H1 (cell line): Measurements from ENCODE around the gene USP54. TPM values are rescaled to one million over a fixed set of nuclear protein-coding genes. Genes with fewer than 3 reads are reported as not detected.

ENCODE experiments used
- CTCF ChIA-PET: fragments of 300-600 bp; sonication (Branson Sonifier 250); formaldehyde crosslinking; loops from one replicate; lab custom pipeline; 2021; ENCODE audit not compliant: partially characterized antibody; lab: Charles Lee
- POLR2A ChIA-PET: fragments of 300-600 bp; sonication (Branson Sonifier 250); formaldehyde crosslinking; loops from one replicate; lab custom pipeline; 2021; ENCODE audit warnings: inconsistent platforms; ENCODE audit not compliant: partially characterized antibody; lab: Charles Lee
- DNase-seq, 2 experiments: peaks; one replicate each; pipeline versions ENCODE4 v3.0.0 to v3.0.0-alpha.2; 2010 to 2022; ENCODE audit warnings: low spot score in 2 of 2, low read depth in 1 of 2, mixed read lengths in 1 of 2
- FAIRE-seq: peaks from 2 replicates; lab custom pipeline; 2011; peaks lifted over from hg19 to GRCh38; lab: Jason Lieb, UNC
- H2AFZ ChIP-seq: 2 replicates; pipeline ENCODE4 v1.8.1; 2012; ENCODE audit warnings: low read length, inconsistent platforms
- H2AK5ac ChIP-seq: 2 replicates; pipeline ENCODE4 v1.6.1; 2013; ENCODE audit warnings: low read depth, low read length
- H2BK120ac ChIP-seq: replicated peaks from 2 replicates; pipeline ENCODE3; 2013; ENCODE audit warnings: low read depth, low read length, inconsistent platforms
- H2BK12ac ChIP-seq: 2 replicates; pipeline ENCODE4 v1.6.1; 2013; ENCODE audit warnings: low read depth, low read length
- H2BK15ac ChIP-seq: 2 replicates; pipeline ENCODE4 v1.6.1; 2013; ENCODE audit warnings: low read length
- H2BK20ac ChIP-seq: 2 replicates; pipeline ENCODE4 v1.6.1; 2013; ENCODE audit warnings: low read length
- H2BK5ac ChIP-seq: 2 replicates; pipeline ENCODE4 v1.6.1; 2013; ENCODE audit warnings: low read depth, low read length
- H3K14ac ChIP-seq: 2 replicates; pipeline ENCODE4 v1.6.1; 2013; ENCODE audit warnings: inconsistent platforms; ENCODE audit not compliant: insufficient read length
- H3K18ac ChIP-seq: 2 replicates; pipeline ENCODE4 v1.6.1; 2013; ENCODE audit warnings: low read length; ENCODE audit errors: extremely low read depth
- H3K23ac ChIP-seq: 2 replicates; pipeline ENCODE4 v1.6.1; 2013; ENCODE audit warnings: inconsistent platforms; ENCODE audit not compliant: insufficient read length
- H3K23me2 ChIP-seq: 2 replicates; pipeline ENCODE4 v1.6.1; 2013; ENCODE audit warnings: low read depth, low read length
- H3K27ac ChIP-seq: 2 replicates; pipeline ENCODE4 v1.6.1; 2011; ENCODE audit warnings: low read depth, low read length, inconsistent platforms
- H3K27me3 ChIP-seq, 4 experiments: replicated peaks in 1 of 4; 1 replicate in 1 of 4; 2 replicates in 3 of 4; pipeline versions ENCODE4 v1.6.1 to v1.8.1; 2011 to 2013; ENCODE audit warnings: low read length in 3 of 4, mild to moderate bottlenecking in 3 of 4, inconsistent platforms in 2 of 4, mixed read lengths in 2 of 4, moderate library complexity in 1 of 4; ENCODE audit not compliant: control insufficient read depth in 3 of 4, insufficient read depth in 3 of 4; ENCODE audit errors: extremely low read depth in 1 of 4
- H3K36me3 ChIP-seq, 4 experiments: 2 replicates each; pipeline versions ENCODE4 v1.6.1 to v1.8.1; 2011 to 2013; ENCODE audit warnings: mild to moderate bottlenecking in 4 of 4, low read length in 3 of 4, moderate library complexity in 2 of 4, control low read depth in 1 of 4, inconsistent platforms in 1 of 4; ENCODE audit not compliant: insufficient read depth in 4 of 4, control insufficient read depth in 2 of 4
- H3K4ac ChIP-seq: replicated peaks from 2 replicates; pipeline ENCODE3; 2013; ENCODE audit warnings: low read length, low read depth, mixed read lengths, inconsistent platforms; ENCODE audit not compliant: insufficient read length
- H3K4me1 ChIP-seq, 4 experiments: replicated peaks in 1 of 4; 1 replicate in 1 of 4; 2 replicates in 3 of 4; pipeline versions ENCODE4 v1.6.1 to v1.8.1; 2011 to 2013; ENCODE audit warnings: low read length in 3 of 4, inconsistent platforms in 2 of 4, mixed read lengths in 1 of 4; ENCODE audit not compliant: insufficient read depth in 4 of 4, control insufficient read depth in 3 of 4
- H3K4me2 ChIP-seq, 2 experiments: 2 replicates each; pipeline versions ENCODE4 v1.6.1 to v1.8.1; 2011 to 2013; ENCODE audit warnings: low read depth in 2 of 2, low read length in 2 of 2, control low read depth in 1 of 2, inconsistent platforms in 1 of 2, mild to moderate bottlenecking in 1 of 2; ENCODE audit not compliant: insufficient read depth in 1 of 2
- H3K4me3 ChIP-seq, 4 experiments: fragments of 200-600, 300-600 bp in 1 of 4; sonication (generic), shearing (Covaris generic), sonication (Bioruptor Twin) in 1 of 4; 2 replicates each; pipeline versions ENCODE4 v1.5.1 to v1.8.1; 2011 to 2016; ENCODE audit warnings: low read length in 4 of 4, low read depth in 3 of 4, control low read depth in 2 of 4, inconsistent platforms in 2 of 4, mild to moderate bottlenecking in 2 of 4, mixed read lengths in 1 of 4, moderate library complexity in 1 of 4; ENCODE audit not compliant: insufficient read depth in 2 of 4; ENCODE audit errors: extremely low read depth in 1 of 4
- H3K56ac ChIP-seq: replicated peaks from 2 replicates; pipeline ENCODE3; 2013; ENCODE audit warnings: low read depth, mild to moderate bottlenecking, mixed read lengths, low read length, inconsistent platforms; ENCODE audit not compliant: insufficient read length
- H3K79me1 ChIP-seq: 2 replicates; pipeline ENCODE4 v1.6.1; 2013; ENCODE audit warnings: low read depth, low read length, control low read depth
- H3K79me2 ChIP-seq, 2 experiments: 2 replicates each; pipeline versions ENCODE4 v1.6.1 to v1.8.1; 2012 to 2013; ENCODE audit warnings: low read length in 2 of 2, mild to moderate bottlenecking in 2 of 2, inconsistent platforms in 1 of 2; ENCODE audit not compliant: insufficient read depth in 2 of 2, control insufficient read depth in 1 of 2
- H3K9ac ChIP-seq, 4 experiments: replicated peaks in 1 of 4; 1 replicate in 1 of 4; 2 replicates in 3 of 4; pipeline versions ENCODE4 v1.6.1 to v1.8.1; 2011 to 2013; ENCODE audit warnings: low read depth in 3 of 4, low read length in 3 of 4, control low read depth in 2 of 4, mild to moderate bottlenecking in 2 of 4, moderate library complexity in 2 of 4, inconsistent platforms in 1 of 4; ENCODE audit errors: extremely low read depth in 1 of 4
- H3K9me3 ChIP-seq, 2 experiments: 2 replicates each; pipeline versions ENCODE4 v1.6.1 to v1.8.1; 2012 to 2013; ENCODE audit warnings: mild to moderate bottlenecking in 2 of 2, moderate library complexity in 2 of 2, control low read depth in 1 of 2, inconsistent platforms in 1 of 2, low read depth in 1 of 2, low read length in 1 of 2, mixed read lengths in 1 of 2; ENCODE audit not compliant: insufficient read depth in 2 of 2
- H4K20me1 ChIP-seq, 2 experiments: replicated peaks in 1 of 2; 2 replicates each; pipeline versions ENCODE3 to v1.8.1; 2011 to 2013; ENCODE audit warnings: inconsistent platforms in 2 of 2, low read length in 2 of 2, mild to moderate bottlenecking in 1 of 2; ENCODE audit not compliant: insufficient read depth in 2 of 2, control insufficient read depth in 1 of 2
- H4K5ac ChIP-seq: 2 replicates; pipeline ENCODE4 v1.6.1; 2013; ENCODE audit warnings: low read length, low read depth, mixed read lengths, inconsistent platforms; ENCODE audit not compliant: insufficient read length
- H4K8ac ChIP-seq: 2 replicates; pipeline ENCODE4 v1.8.0; 2013; ENCODE audit warnings: mild to moderate bottlenecking, moderate library complexity, low read length, inconsistent platforms; ENCODE audit not compliant: insufficient read depth; ENCODE audit errors: extremely low read depth
- H4K91ac ChIP-seq: replicated peaks from 2 replicates; pipeline ENCODE3; 2013; ENCODE audit warnings: low read length, mixed read lengths, inconsistent platforms; ENCODE audit not compliant: insufficient read length
- BRCA1 ChIP-seq: IDR thresholded peaks from 2 replicates; pipeline ENCODE4 v1.6.1; 2012; ENCODE audit warnings: low read depth, low read length, improper control_type of control experiment
- CREB1 ChIP-seq: IDR thresholded peaks from 2 replicates; pipeline ENCODE4 v1.6.1; 2012; ENCODE audit warnings: inconsistent platforms
- E2F6 ChIP-seq: IDR thresholded peaks from 2 replicates; pipeline ENCODE4 v1.6.1; 2012; ENCODE audit warnings: inconsistent platforms
- GABPA ChIP-seq: IDR thresholded peaks from 2 replicates; pipeline ENCODE4 v1.6.1; 2011; ENCODE audit warnings: mild to moderate bottlenecking, low read length, moderate library complexity, borderline replicate concordance; ENCODE audit not compliant: insufficient read depth
- HDAC6 ChIP-seq: IDR thresholded peaks from one replicate; pipeline ENCODE4 v1.7.1; 2012; ENCODE audit warnings: low read depth, mild to moderate bottlenecking, inconsistent platforms, low read length, moderate library complexity
- KDM4A ChIP-seq: IDR thresholded peaks from one replicate; pipeline ENCODE4 v1.7.1; 2012; ENCODE audit warnings: low read depth, mild to moderate bottlenecking, moderate library complexity, low read length, inconsistent platforms; ENCODE audit not compliant: severe bottlenecking
- NANOG ChIP-seq: IDR thresholded peaks from 2 replicates; pipeline ENCODE4 v1.6.1; 2011; ENCODE audit warnings: low read length, low read depth, mild to moderate bottlenecking, inconsistent platforms; ENCODE audit not compliant: insufficient read depth, poor library complexity, severe bottlenecking
- POLR2A ChIP-seq, 2 experiments: IDR thresholded peaks; 1 replicate in 1 of 2; 2 replicates in 1 of 2; pipeline ENCODE4 v1.6.1; 2011; ENCODE audit warnings: low read depth in 2 of 2, low read length in 2 of 2, mild to moderate bottlenecking in 2 of 2; ENCODE audit errors: control extremely low read depth in 1 of 2
- RBBP5 ChIP-seq: IDR thresholded peaks from 2 replicates; pipeline ENCODE4 v1.7.1; 2012; ENCODE audit warnings: low read depth, mild to moderate bottlenecking, inconsistent platforms, low read length, moderate library complexity, borderline replicate concordance
- SAP30 ChIP-seq: fragments of 300-600 bp; sonication (generic); IDR thresholded peaks from 2 replicates; pipeline ENCODE4 v1.7.1; 2012; ENCODE audit warnings: low read length, moderate library complexity, mild to moderate bottlenecking, inconsistent platforms; ENCODE audit not compliant: insufficient read depth, insufficient replicate concordance
- TEAD4 ChIP-seq: IDR thresholded peaks from 2 replicates; pipeline ENCODE4 v1.6.1; 2012; ENCODE audit warnings: low read depth, low read length, inconsistent platforms, mixed read lengths
- YY1 ChIP-seq: IDR thresholded peaks from 2 replicates; pipeline ENCODE4 v1.6.1; 2011; ENCODE audit warnings: low read depth, mild to moderate bottlenecking, low read length
- WGBS, 2 experiments: shearing (Covaris generic) in 1 of 2; methylation state at CpG; one replicate each; pipeline versions ENCODE4 v1.1.6 to v1.1.7; 2013 to 2015; ENCODE audit warnings: low lambda C conversion rate in 2 of 2, mixed read lengths in 2 of 2, inconsistent platforms in 1 of 2, low coverage in 1 of 2, missing lambda C conversion rate in 1 of 2; ENCODE audit not compliant: insufficient replicate concordance in 2 of 2, insufficient coverage in 1 of 2, insufficient read length in 1 of 2; ENCODE audit errors: extremely low coverage in 1 of 2, missing lambda C conversion rate in 1 of 2; 5-methylcytosine and 5-hydroxymethylcytosine counted together
- polyA plus RNA-seq, 7 experiments: library from polyadenylated mRNA; depleted of rRNA in 3 of 7; stranded (reverse) in 5 of 7; unstranded in 2 of 7; fragments of >200 nt in 5 of 7; fragments of 200-250 nt in 2 of 7; gene quantifications; 1 replicate in 5 of 7; 2 replicates in 1 of 7; 4 replicates in 1 of 7; pipeline versions ENCODE4 v1.2.1 to v1.2.3, GENCODE V29; 2011 to 2013; ENCODE audit warnings: missing spikeins in 2 of 7, mixed read lengths in 2 of 7
- total RNA-seq: library from RNA; stranded (reverse); fragmentation: NEBNext Ultra II Directional; extraction: Animal tissue kit (Norgen Biotek cat#: 25700); gene quantifications from 2 replicates; pipeline ENCODE4 v1.2.1, GENCODE V29; 2021

USP54 gene
- total and polyA plus RNA-seq, 2 of the 8 experiments (the other 6 are each of a cell fraction or from before 2014, with no cell fraction given) = 46.2 to 65.6 TPM

- Histone ChIP-seq H3K4me2 (no peak overlapping the region), H3K9ac (no peak overlapping the region), H3K27ac (no peak overlapping the region), H3K18ac (no peak overlapping the region), H3K9me3 (no peaks in the 10 kb centered on the region), H2AK5ac (no peak overlapping the region), H2BK5ac (no peak overlapping the region), H2AFZ (no peak overlapping the region), H2BK12ac (no peak overlapping the region), H3K23ac (no peak overlapping the region), H3K36me3 (peaks cover 0 to 49% (median 10%) of the 10 kb centered on the region in 4 experiments; a peak in 4 of 8 replicates), H3K27me3 (no peaks in the 10 kb centered on the region), H3K23me2 (no peaks in the 10 kb centered on the region), H3K79me1 (no peaks in the 10 kb centered on the region), H3K4me1 (no peaks in the 10 kb centered on the region), H3K79me2 (no peaks in the 10 kb centered on the region), H2BK120ac (no peak overlapping the region), H4K8ac (no peak overlapping the region), H3K56ac (no peak overlapping the region), H3K4ac (no peak overlapping the region)
- FAIRE-seq = no peak
- ChIA-PET CTCF (no interaction called here), POLR2A (interaction anchor here (0.5 kb wide), 1 partner anchor 797 kb away, joined by 3 read pairs; no protein-coding TSS in a partner anchor)
- TF ChIP-seq KDM4A (no peak), SAP30 (no peak), YY1 (no peak), TEAD4 (no peak), RBBP5 (no peak), NANOG (no peak), BRCA1 (no peak), HDAC6 (no peak), POLR2A (IDR thresholded peaks at IDR 0.05; ENCODE audit: control extremely low read depth in 1 of 2, low read depth in 2 of 2, low read length in 2 of 2) (no peak), E2F6 (no peak), GABPA (no peak), CREB1 (no peak)
- TF ChIP-seq, all 59 proteins: peak for 0
- Histone ChIP-seq H3K14ac (no peak overlapping the region), H2BK15ac (no peak overlapping the region), H4K5ac (no peak overlapping the region), H3K4me3 (no peak overlapping the region), H2BK20ac (no peak overlapping the region), H4K91ac (no peak overlapping the region), H4K20me1 (no peaks in the 10 kb centered on the region)
- no peak for DNase-seq
- WGBS, 2 experiments = 94% methylated on average over 2 of the region's 2 CpGs; no CpG with 5 or more reads in 1 of the 2 experiments
Observed at GRCh38 chr10:73467206-73467605, 123.9 kb downstream of the USP54 start.
